Panc1 (cell line): Measurements from ENCODE around the gene AAMDC. TPM values are rescaled to one million over a fixed set of nuclear protein-coding genes. Genes with fewer than 3 reads are reported as not detected.

ENCODE experiments used
- ATAC-seq: fragments of 200-7000 bp; cut with Tn5 transposase; 2 replicates; pipeline ENCODE4 v1.9.1; 2020; ENCODE audit warnings: mild to moderate bottlenecking, moderate library complexity
- BruUV-seq: library from RNA; stranded (reverse); fragments of 400-500 nt; replicated peaks from 2 replicates; lab custom pipeline; 2021; lab: Mats Ljungman, UMichigan
- CTCF ChIA-PET: fragments of 300-600 bp; sonication (Branson Sonifier 250); formaldehyde crosslinking; loops from one replicate; lab custom pipeline; 2022; ENCODE audit warnings: antibody characterized with exemption; lab: Charles Lee
- POLR2A ChIA-PET: fragments of 300-600 bp; sonication (Branson Sonifier 250); formaldehyde crosslinking; loops from one replicate; lab custom pipeline; 2022; ENCODE audit warnings: antibody characterized with exemption; lab: Charles Lee
- DNase-seq: peaks from one replicate; pipeline ENCODE4 v3.0.0-alpha.2; 2010; ENCODE audit warnings: low read depth, low spot score
- H3K27ac ChIP-seq: 2 replicates; pipeline ENCODE4 v1.5.1; 2011; ENCODE audit warnings: mild to moderate bottlenecking, low read length, inconsistent platforms
- H3K27me3 ChIP-seq: fragments of 200-500 bp; sonication (Bioruptor generic); 2 replicates; pipeline ENCODE4 v1.6.0; 2014; ENCODE audit warnings: low read length, inconsistent platforms; ENCODE audit not compliant: control insufficient read depth, insufficient read depth
- H3K36me3 ChIP-seq: fragments of 200-500 bp; sonication (Bioruptor generic); 2 replicates; pipeline ENCODE4 v1.5.1; 2014; ENCODE audit warnings: inconsistent platforms, mild to moderate bottlenecking, low read length, moderate library complexity; ENCODE audit not compliant: control insufficient read depth, insufficient read depth
- H3K4me1 ChIP-seq: 2 replicates; pipeline ENCODE4 v1.5.1; 2011; ENCODE audit warnings: inconsistent platforms, mild to moderate bottlenecking, low read length, moderate library complexity; ENCODE audit not compliant: control insufficient read depth, insufficient read depth
- H3K4me3 ChIP-seq, 2 experiments: 2 replicates each; pipeline ENCODE4 v1.5.1; 2011 to 2012; ENCODE audit warnings: low read depth in 2 of 2, low read length in 2 of 2, mild to moderate bottlenecking in 2 of 2, inconsistent platforms in 1 of 2, moderate library complexity in 1 of 2
- H3K9me3 ChIP-seq: fragments of 200-500 bp; sonication (Bioruptor generic); 2 replicates; pipeline ENCODE4 v1.5.1; 2014; ENCODE audit warnings: low read depth, mild to moderate bottlenecking, inconsistent platforms, low read length, moderate library complexity; ENCODE audit not compliant: control insufficient read depth, insufficient read depth
- POLR2AphosphoS5 ChIP-seq: IDR thresholded peaks from 2 replicates; pipeline ENCODE4 v1.6.1; 2012; ENCODE audit warnings: mild to moderate bottlenecking, low read depth, low read length, moderate library complexity
- SIN3A ChIP-seq: IDR thresholded peaks from 2 replicates; pipeline ENCODE4 v1.6.1; 2012; ENCODE audit warnings: low read depth, mild to moderate bottlenecking, low read length, moderate library complexity, borderline replicate concordance; ENCODE audit not compliant: insufficient read depth
- TCF7L2 ChIP-seq: IDR thresholded peaks from 2 replicates; pipeline ENCODE4 v1.6.1; 2011; ENCODE audit warnings: mild to moderate bottlenecking, low read depth, low read length, inconsistent platforms
- in situ Hi-C: cut with HindIII; loops from 2 replicates; pipeline ENCODE4 v1.10.0; 2016; ENCODE audit warnings: low sequenced_read_pairs, low pct_unique_long_range_greater_than_20kb
- intact Hi-C: fragments of 100-400 bp; cut with micrococcal nuclease; formaldehyde crosslinking; loops from one replicate; pipeline ENCODE4 v1.10.0; 2022; ENCODE audit not compliant: unreplicated experiment
- total RNA-seq: library from RNA; stranded (reverse); gene quantifications from one replicate; pipeline ENCODE4 v1.2.1, GENCODE V29; 2021; ENCODE audit not compliant: unreplicated experiment
- TF ChIP-seq, protein P1 (sequence below): fragments of 450-650 bp; IDR thresholded peaks from 2 replicates; pipeline ENCODE4 v1.5.1; 2017; ENCODE audit warnings: mild to moderate bottlenecking
- TF ChIP-seq, protein P2 (sequence below), 2 experiments: IDR thresholded peaks; 2 replicates each; pipeline ENCODE4 v1.6.1; 2011 to 2012; ENCODE audit warnings: low read depth in 2 of 2, control low read depth in 1 of 2, low read length in 1 of 2, mild to moderate bottlenecking in 1 of 2, moderate library complexity in 1 of 2; ENCODE audit not compliant: insufficient read depth in 1 of 2

Gene AAMDC
- total RNA-seq, 1 experiment from 2014 or later = 52.7 TPM

DNA sequence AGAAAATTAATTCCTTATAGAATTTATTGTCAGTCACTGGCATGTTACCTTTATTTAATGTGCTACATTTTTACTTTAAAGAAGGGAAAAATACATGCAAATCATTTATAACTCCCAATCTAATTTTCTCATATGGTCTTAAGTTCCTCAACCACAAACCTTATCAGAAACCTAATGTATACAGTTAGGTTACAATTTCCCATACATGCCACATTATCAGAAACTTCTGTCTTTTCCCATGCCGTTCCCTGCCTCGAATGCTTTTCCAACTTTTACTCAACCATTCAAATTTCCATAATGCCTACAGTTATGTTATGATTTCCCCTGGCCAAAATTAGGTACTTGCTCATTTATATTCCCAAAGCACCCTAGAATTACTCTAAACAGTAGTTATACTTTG, 14.0 kb upstream of the AAMDC start:
- in situ Hi-C loops = no loop called here
- BruUV-seq = no TSS peak
- H3K4me1 ChIP-seq = peaks cover 7% of the 10 kb centered on the region
- H3K27ac ChIP-seq = no peak overlapping the region
- no peaks in the 10 kb centered on the region for H3K36me3 ChIP-seq
- no peaks in the 10 kb centered on the region for H3K27me3 ChIP-seq
- intact Hi-C loops = no loop called here
- ChIA-PET CTCF (no interaction called here), POLR2A (interaction anchor here (0.6 kb wide), 1 partner anchor 33 kb away, joined by 3 read pairs; no protein-coding TSS in a partner anchor)
- no peak for TF ChIP-seq TCF7L2
- TF ChIP-seq, protein P1, sequence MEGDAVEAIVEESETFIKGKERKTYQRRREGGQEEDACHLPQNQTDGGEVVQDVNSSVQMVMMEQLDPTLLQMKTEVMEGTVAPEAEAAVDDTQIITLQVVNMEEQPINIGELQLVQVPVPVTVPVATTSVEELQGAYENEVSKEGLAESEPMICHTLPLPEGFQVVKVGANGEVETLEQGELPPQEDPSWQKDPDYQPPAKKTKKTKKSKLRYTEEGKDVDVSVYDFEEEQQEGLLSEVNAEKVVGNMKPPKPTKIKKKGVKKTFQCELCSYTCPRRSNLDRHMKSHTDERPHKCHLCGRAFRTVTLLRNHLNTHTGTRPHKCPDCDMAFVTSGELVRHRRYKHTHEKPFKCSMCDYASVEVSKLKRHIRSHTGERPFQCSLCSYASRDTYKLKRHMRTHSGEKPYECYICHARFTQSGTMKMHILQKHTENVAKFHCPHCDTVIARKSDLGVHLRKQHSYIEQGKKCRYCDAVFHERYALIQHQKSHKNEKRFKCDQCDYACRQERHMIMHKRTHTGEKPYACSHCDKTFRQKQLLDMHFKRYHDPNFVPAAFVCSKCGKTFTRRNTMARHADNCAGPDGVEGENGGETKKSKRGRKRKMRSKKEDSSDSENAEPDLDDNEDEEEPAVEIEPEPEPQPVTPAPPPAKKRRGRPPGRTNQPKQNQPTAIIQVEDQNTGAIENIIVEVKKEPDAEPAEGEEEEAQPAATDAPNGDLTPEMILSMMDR = no peak
- TF ChIP-seq POLR2AphosphoS5 = no peak
- TF ChIP-seq, protein P2, sequence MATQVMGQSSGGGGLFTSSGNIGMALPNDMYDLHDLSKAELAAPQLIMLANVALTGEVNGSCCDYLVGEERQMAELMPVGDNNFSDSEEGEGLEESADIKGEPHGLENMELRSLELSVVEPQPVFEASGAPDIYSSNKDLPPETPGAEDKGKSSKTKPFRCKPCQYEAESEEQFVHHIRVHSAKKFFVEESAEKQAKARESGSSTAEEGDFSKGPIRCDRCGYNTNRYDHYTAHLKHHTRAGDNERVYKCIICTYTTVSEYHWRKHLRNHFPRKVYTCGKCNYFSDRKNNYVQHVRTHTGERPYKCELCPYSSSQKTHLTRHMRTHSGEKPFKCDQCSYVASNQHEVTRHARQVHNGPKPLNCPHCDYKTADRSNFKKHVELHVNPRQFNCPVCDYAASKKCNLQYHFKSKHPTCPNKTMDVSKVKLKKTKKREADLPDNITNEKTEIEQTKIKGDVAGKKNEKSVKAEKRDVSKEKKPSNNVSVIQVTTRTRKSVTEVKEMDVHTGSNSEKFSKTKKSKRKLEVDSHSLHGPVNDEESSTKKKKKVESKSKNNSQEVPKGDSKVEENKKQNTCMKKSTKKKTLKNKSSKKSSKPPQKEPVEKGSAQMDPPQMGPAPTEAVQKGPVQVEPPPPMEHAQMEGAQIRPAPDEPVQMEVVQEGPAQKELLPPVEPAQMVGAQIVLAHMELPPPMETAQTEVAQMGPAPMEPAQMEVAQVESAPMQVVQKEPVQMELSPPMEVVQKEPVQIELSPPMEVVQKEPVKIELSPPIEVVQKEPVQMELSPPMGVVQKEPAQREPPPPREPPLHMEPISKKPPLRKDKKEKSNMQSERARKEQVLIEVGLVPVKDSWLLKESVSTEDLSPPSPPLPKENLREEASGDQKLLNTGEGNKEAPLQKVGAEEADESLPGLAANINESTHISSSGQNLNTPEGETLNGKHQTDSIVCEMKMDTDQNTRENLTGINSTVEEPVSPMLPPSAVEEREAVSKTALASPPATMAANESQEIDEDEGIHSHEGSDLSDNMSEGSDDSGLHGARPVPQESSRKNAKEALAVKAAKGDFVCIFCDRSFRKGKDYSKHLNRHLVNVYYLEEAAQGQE (IDR thresholded peaks at IDR 0.05; ENCODE audit: insufficient read depth in 1 of 2, low read depth in 2 of 2, low read length in 1 of 2) = no peak
- no peak for TF ChIP-seq SIN3A
- H3K9me3 ChIP-seq = no peaks in the 10 kb centered on the region
- H3K4me3 ChIP-seq = no peak overlapping the region
- DNase-seq = no peak
- no peak for ATAC-seq

DNA sequence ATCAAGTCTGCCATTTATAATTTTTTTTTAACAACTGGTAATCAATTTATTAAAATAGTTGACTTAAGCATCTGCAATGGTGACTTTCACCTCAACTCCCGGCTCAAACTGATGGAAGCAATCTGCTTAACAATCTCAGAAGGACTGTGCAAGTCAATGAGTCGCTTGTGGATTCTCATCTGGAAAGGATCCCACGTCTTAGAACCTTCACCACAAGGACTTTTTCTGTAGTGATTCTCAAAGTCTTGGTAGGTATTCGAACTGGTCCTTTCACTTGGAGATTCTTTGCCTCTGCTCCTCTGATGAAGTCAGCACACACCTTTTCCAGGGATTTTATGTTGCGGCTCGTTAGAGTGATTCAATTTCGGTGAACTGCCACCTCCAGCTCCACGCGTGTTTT, 7.7 kb upstream of the AAMDC start:
- Histone ChIP-seq H3K4me3 (no peak overlapping the region), H3K36me3 (peaks cover 3% of the 10 kb centered on the region; the same call in 1 of the 2 replicates), H3K27ac (no peak overlapping the region), H3K9me3 (peaks cover 9% of the 10 kb centered on the region; the same call in 1 of the 2 replicates), H3K27me3 (no peaks in the 10 kb centered on the region), H3K4me1 (peaks cover 18% of the 10 kb centered on the region)
- ATAC-seq (no peak), DNase-seq (no peak)
- ChIA-PET CTCF (no interaction called here), POLR2A (no interaction called here)
- TF ChIP-seq, protein P2 (IDR thresholded peaks at IDR 0.05; ENCODE audit: insufficient read depth in 1 of 2, low read depth in 2 of 2, low read length in 1 of 2) = no peak
- no peak for TF ChIP-seq POLR2AphosphoS5
- intact Hi-C loops = no loop called here
- BruUV-seq = no TSS peak
- in situ Hi-C loops = no loop called here
